CD4-positive, alpha-beta T cell (primary cell): ENCODE measurements around the gene REXO1. TPM values are rescaled to one million over a fixed set of nuclear protein-coding genes. Genes with fewer than 3 reads are reported as not detected.

Experiments used
- ATAC-seq: fragments of 200-7000 bp; cut with Tn5 transposase; one replicate; pipeline ENCODE4 v1.10.0; 2022; ENCODE audit warnings: mild to moderate bottlenecking; ENCODE audit not compliant: poor library complexity
- CTCF ChIA-PET: fragments of 350-600 bp; sonication (Branson Sonifier 250); formaldehyde crosslinking; loops from one replicate; lab custom pipeline; 2021; ENCODE audit warnings: antibody characterized with exemption, inconsistent platforms; lab: Charles Lee
- POLR2A ChIA-PET: fragments of 350-600 bp; sonication (Branson Sonifier 250); formaldehyde crosslinking; loops from one replicate; lab custom pipeline; 2021; ENCODE audit warnings: antibody characterized with exemption, inconsistent platforms; lab: Charles Lee
- DNase-seq, 14 experiments: peaks; one replicate each; pipeline ENCODE4 v3.0.0-alpha.2; 2013 to 2020; ENCODE audit warnings: mixed read lengths in 2 of 14
- H3K27ac ChIP-seq, 2 donors: one replicate each; pipeline versions ENCODE4 v1.5.1 to v1.7.0; 2013; ENCODE audit warnings: low read length in 2 of 2, low read depth in 1 of 2, mild to moderate bottlenecking in 1 of 2
- H3K27me3 ChIP-seq, 2 experiments: 1 replicate in 1 of 2; 2 replicates in 1 of 2; pipeline versions ENCODE4 v1.6.1 to v1.7.0; 2013; ENCODE audit warnings: low read length in 2 of 2, control low read depth in 1 of 2, mild to moderate bottlenecking in 1 of 2, moderate library complexity in 1 of 2; ENCODE audit not compliant: insufficient read depth in 2 of 2, control insufficient read depth in 1 of 2
- H3K36me3 ChIP-seq: one replicate; pipeline ENCODE4 v1.6.1; 2013; ENCODE audit warnings: low read length, control low read depth; ENCODE audit not compliant: insufficient read depth
- H3K4me1 ChIP-seq: one replicate; pipeline ENCODE4 v1.6.1; 2013; ENCODE audit warnings: low read length, control low read depth; ENCODE audit not compliant: insufficient read depth
- H3K4me3 ChIP-seq: one replicate; pipeline ENCODE4 v1.5.1; 2013; ENCODE audit warnings: mild to moderate bottlenecking, low read length, moderate library complexity
- H3K9me3 ChIP-seq, 2 experiments: 1 replicate in 1 of 2; 2 replicates in 1 of 2; pipeline versions ENCODE4 v1.6.1 to v1.7.0; 2013; ENCODE audit warnings: low read length in 2 of 2, mild to moderate bottlenecking in 2 of 2, control low read depth in 1 of 2, moderate library complexity in 1 of 2; ENCODE audit not compliant: control insufficient read depth in 1 of 2, insufficient read depth in 1 of 2
- H3K27ac Mint-ChIP-seq: one replicate; pipeline ENCODE4 v1.8.0; 2020; ENCODE audit warnings: mixed read lengths
- H3K27me3 Mint-ChIP-seq: one replicate; pipeline ENCODE4 v1.8.0; 2021; ENCODE audit warnings: mixed read lengths
- H3K36me3 Mint-ChIP-seq: one replicate; pipeline ENCODE4 v1.8.0; 2021; ENCODE audit warnings: low read depth, mixed read lengths
- H3K4me1 Mint-ChIP-seq: one replicate; pipeline ENCODE4 v1.8.0; 2021; ENCODE audit warnings: low read depth, mixed read lengths
- H3K4me3 Mint-ChIP-seq: one replicate; pipeline ENCODE4 v1.8.0; 2020; ENCODE audit warnings: mild to moderate bottlenecking, mixed read lengths
- H3K9me3 Mint-ChIP-seq: one replicate; pipeline ENCODE4 v1.8.0; 2020; ENCODE audit warnings: mixed read lengths
- intact Hi-C, 2 experiments: fragments of 100-400 bp; cut with DNase I in 1 of 2; cut with micrococcal nuclease in 1 of 2; formaldehyde crosslinking; loops; one replicate each; pipeline versions ENCODE4 v1.15.1 to v1.9.0; 2023 to 2025; cut with DNase I, micrococcal nuclease
- total RNA-seq, 174 experiments: library from RNA in 2 of 174; stranded (reverse) in 2 of 174; gene quantifications; one replicate each; pipeline ENCODE4 v1.2.3 and lab custom pipeline; 2021 to 2026
- TF ChIP-seq, protein P1 (sequence below): fragments of 200-600 bp; IDR thresholded peaks from one replicate; pipeline ENCODE4 v1.8.0; 2022; ENCODE audit warnings: antibody characterized with exemption, mild to moderate bottlenecking

Gene REXO1
- total RNA-seq, 2 experiments from 2014 or later = 106 to 114 TPM

DNA sequence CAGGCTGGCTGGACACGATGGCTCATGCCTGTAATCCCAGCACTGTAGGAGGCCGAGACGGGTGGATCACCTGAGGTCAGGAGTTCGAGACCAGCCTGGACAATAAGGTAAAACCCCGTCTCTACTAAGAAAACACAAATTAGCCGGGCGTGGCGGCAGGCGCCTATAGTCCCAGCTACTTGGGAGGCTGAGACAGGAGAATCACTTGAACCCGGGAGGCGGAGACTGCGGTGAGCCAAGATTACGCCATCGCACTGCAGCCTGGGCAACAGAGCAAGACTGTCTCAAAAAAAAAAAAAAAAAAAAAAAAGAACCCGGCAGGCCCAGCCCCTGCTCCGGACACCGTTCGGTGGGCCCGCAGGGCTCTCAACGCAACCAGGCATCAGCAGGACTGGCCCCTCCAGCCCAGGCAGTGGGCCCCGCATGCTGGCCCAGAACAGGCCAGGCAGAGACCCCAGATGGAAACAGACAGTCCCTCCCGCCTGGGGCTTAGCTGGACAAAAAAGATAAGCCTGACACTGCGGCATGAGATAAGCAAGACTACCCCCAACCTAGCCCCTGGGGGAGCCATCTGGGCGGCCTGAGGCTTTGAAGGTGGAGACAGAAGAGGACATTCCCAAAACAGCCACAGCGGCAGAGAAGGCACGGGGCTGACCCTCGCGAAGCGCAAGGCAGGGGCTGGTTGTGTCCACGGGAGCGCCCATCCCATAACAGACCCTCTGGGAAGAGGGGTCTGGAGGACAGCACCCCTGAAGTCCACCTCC is 11.6 kb downstream of the REXO1 start:
- no peaks in the 10 kb centered on the region for H3K9me3 Mint-ChIP-seq
- H3K4me1 Mint-ChIP-seq = peaks cover 20% of the 10 kb centered on the region
- TF ChIP-seq, protein P1, sequence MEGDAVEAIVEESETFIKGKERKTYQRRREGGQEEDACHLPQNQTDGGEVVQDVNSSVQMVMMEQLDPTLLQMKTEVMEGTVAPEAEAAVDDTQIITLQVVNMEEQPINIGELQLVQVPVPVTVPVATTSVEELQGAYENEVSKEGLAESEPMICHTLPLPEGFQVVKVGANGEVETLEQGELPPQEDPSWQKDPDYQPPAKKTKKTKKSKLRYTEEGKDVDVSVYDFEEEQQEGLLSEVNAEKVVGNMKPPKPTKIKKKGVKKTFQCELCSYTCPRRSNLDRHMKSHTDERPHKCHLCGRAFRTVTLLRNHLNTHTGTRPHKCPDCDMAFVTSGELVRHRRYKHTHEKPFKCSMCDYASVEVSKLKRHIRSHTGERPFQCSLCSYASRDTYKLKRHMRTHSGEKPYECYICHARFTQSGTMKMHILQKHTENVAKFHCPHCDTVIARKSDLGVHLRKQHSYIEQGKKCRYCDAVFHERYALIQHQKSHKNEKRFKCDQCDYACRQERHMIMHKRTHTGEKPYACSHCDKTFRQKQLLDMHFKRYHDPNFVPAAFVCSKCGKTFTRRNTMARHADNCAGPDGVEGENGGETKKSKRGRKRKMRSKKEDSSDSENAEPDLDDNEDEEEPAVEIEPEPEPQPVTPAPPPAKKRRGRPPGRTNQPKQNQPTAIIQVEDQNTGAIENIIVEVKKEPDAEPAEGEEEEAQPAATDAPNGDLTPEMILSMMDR = no peak
- Histone ChIP-seq H3K9me3 (no peaks in the 10 kb centered on the region), H3K4me1 (peaks cover 49% of the 10 kb centered on the region), H3K27me3 (no peaks in the 10 kb centered on the region), H3K27ac (no peak overlapping the region), H3K36me3 (peaks cover 38% of the 10 kb centered on the region), H3K4me3 (no peak overlapping the region)
- H3K27ac Mint-ChIP-seq = no peak overlapping the region
- ATAC-seq = no peak
- H3K4me3 Mint-ChIP-seq = peak overlapping the region; percentile 30
- DNase-seq = no peak
- peaks cover 10% of the 10 kb centered on the region for H3K36me3 Mint-ChIP-seq
- CTCF ChIA-PET = interaction anchor here (0.6 to 1.6 kb wide), 3 partner anchors 7 to 18 kb away, joined by 3 to 9 read pairs (median 4); no protein-coding TSS in a partner anchor
- POLR2A ChIA-PET = no interaction called here
- intact Hi-C loops = no loop called here
- H3K27me3 Mint-ChIP-seq = no peaks in the 10 kb centered on the region

DNA sequence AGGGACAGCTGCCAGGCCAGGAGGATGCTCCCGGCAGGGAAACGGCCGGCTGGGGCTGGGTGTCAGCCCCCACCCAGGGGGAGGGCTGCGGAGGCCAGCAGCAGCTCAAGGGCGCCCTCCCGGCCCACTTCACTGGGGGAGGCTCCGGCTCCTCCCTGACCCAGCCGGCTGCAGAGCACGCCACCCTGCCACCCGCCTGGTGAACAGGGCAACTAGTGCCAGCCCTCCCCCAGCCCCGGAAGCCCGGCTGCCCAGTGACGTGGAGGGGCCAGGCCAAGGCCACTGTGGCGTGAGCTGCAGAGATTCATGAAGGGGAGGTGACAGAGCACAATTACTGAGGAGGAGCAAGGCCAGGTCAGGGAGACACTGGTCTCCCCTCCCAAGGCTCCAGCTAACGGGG is 14.7 kb downstream of the REXO1 start:
- POLR2A ChIA-PET = no interaction called here

DNA sequence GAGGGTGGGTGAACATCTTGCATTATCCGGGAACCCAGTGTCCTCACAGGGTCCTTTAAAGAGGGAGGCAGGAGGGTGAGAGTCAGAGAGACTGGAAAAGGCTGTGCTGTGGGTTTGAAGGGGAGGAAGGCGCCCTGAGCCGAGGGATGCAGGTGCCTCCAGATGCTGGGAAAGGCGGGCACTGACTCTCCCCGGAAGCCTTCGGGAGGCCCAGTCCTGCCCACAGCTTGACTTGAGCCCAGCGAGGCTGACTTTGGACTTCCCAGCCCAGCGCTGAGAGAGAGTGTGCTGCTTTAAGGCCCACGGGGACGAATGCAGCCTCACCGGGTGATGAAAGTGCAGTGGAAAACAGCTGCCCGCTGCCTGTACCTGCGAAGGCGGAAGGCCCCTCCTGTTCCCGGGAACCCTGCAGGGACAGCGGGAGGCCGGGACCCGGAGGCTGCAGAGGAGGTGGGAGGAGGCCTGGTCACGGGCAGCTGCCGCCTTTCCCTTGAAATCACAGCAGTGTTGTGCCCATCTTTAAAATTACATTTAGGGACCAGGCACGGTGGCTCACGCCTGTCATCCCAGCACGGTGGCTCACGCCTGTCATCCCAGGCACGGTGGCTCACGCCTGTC is 16.1 kb downstream of the REXO1 start:
- no peaks in the 10 kb centered on the region for H3K9me3 ChIP-seq
- POLR2A ChIA-PET = no interaction called here
- peaks cover 9% of the 10 kb centered on the region for H3K36me3 Mint-ChIP-seq
- no peak overlapping the region for H3K4me3 Mint-ChIP-seq
- intact Hi-C loops = no loop called here
- H3K4me1 Mint-ChIP-seq = no peaks in the 10 kb centered on the region
- H3K36me3 ChIP-seq = peaks cover 55% of the 10 kb centered on the region
- ATAC-seq = no peak
- CTCF ChIA-PET = no interaction called here
- H3K4me1 ChIP-seq = peaks cover 17% of the 10 kb centered on the region
- H3K27ac Mint-ChIP-seq = no peak overlapping the region
- H3K27ac ChIP-seq = no peak overlapping the region
- TF ChIP-seq, protein P1 = no peak
- no peaks in the 10 kb centered on the region for H3K27me3 ChIP-seq
- no peak overlapping the region for H3K4me3 ChIP-seq
- no peak for DNase-seq
- no peaks in the 10 kb centered on the region for H3K27me3 Mint-ChIP-seq
- no peaks in the 10 kb centered on the region for H3K9me3 Mint-ChIP-seq

More for the DNA sequence above, 14.7 kb downstream of the REXO1 start:
- Histone ChIP-seq H3K27ac (no peak overlapping the region), H3K27me3 (no peaks in the 10 kb centered on the region), H3K36me3 (peaks cover 49% of the 10 kb centered on the region), H3K4me1 (peaks cover 27% of the 10 kb centered on the region), H3K4me3 (no peak overlapping the region), H3K9me3 (no peaks in the 10 kb centered on the region)
- CTCF ChIA-PET = no interaction called here
- H3K9me3 Mint-ChIP-seq = no peaks in the 10 kb centered on the region
- no peak for DNase-seq
- TF ChIP-seq, protein P1 = no peak
- intact Hi-C loops = no loop called here
- ATAC-seq = no peak
- H3K27me3 Mint-ChIP-seq = no peaks in the 10 kb centered on the region
- peaks cover 9% of the 10 kb centered on the region for H3K36me3 Mint-ChIP-seq
- no peak overlapping the region for H3K27ac Mint-ChIP-seq
- no peaks in the 10 kb centered on the region for H3K4me1 Mint-ChIP-seq
- no peak overlapping the region for H3K4me3 Mint-ChIP-seq
